HG02884 (cell line): ENCODE results near the gene LRRFIP1.
"Not testable (repeated sequence)": the region's sequence is repeated elsewhere in the genome, so short reads cannot be mapped to it uniquely, and the experiment has no call there.

Experiments used
- ATAC-seq: cut with Tn5 transposase; IDR thresholded peaks from one replicate; pipeline ENCODE4 v1.9.1; 2021; ENCODE audit warnings: mild to moderate bottlenecking, moderate library complexity; ENCODE audit not compliant: unreplicated experiment

LRRFIP1 gene

GRCh38 chr2:237765122-237765521, 137.7 kb downstream of the LRRFIP1 start:
- ATAC-seq = not testable (repeated sequence)

- no peak for ATAC-seq
Measured at GRCh38 chr2:237765875-237766274, 138.5 kb downstream of the LRRFIP1 start.

GRCh38 chr2:237766340-237766739, 139.0 kb downstream of the LRRFIP1 start:
- no peak for ATAC-seq

GRCh38 chr2:237772513-237772912, 145.1 kb downstream of the LRRFIP1 start:
- no peak for ATAC-seq

GRCh38 chr2:237773826-237774225, 146.4 kb downstream of the LRRFIP1 start:
- no peak for ATAC-seq

- no peak for ATAC-seq
Measured at GRCh38 chr2:237774811-237775553, 147.6 kb downstream of the LRRFIP1 start.

- ATAC-seq = no peak
Measured at GRCh38 chr2:237779521-237779920, 152.1 kb downstream of the LRRFIP1 start.

- ATAC-seq = no peak
Measured at GRCh38 chr2:237782181-237782580, 154.8 kb downstream of the LRRFIP1 start.

GRCh38 chr2:237783678-237784077, 156.3 kb downstream of the LRRFIP1 start:
- ATAC-seq = not testable (repeated sequence)

GRCh38 chr2:237786936-237787335, 159.5 kb downstream of the LRRFIP1 start:
- ATAC-seq = no peak

GRCh38 chr2:237790353-237790752, 163.0 kb downstream of the LRRFIP1 start:
- ATAC-seq = no peak

GRCh38 chr2:237791977-237792727, 164.8 kb downstream of the LRRFIP1 start:
- no peak for ATAC-seq

- no peak for ATAC-seq
Measured at GRCh38 chr2:237797253-237797652, 169.9 kb downstream of the LRRFIP1 start.

GRCh38 chr2:237798236-237799059, 171.1 kb downstream of the LRRFIP1 start, which contains the start of gene RBM44:
RBM44 (plus strand) TSS chr2:237798779; CDS start chr2:237813610, 14,831 bp downstream.
- no peak for ATAC-seq

- no peak for ATAC-seq
Measured at GRCh38 chr2:237799060-237799428, 171.7 kb downstream of the LRRFIP1 start.

- ATAC-seq = no peak
Measured at GRCh38 chr2:237801466-237801865, 174.1 kb downstream of the LRRFIP1 start.

GRCh38 chr2:237806334-237806733, 178.9 kb downstream of the LRRFIP1 start:
- ATAC-seq = no peak

GRCh38 chr2:237815637-237816036, 188.2 kb downstream of the LRRFIP1 start:
- no peak for ATAC-seq

- no peak for ATAC-seq
Measured at GRCh38 chr2:237816531-237816930, 189.1 kb downstream of the LRRFIP1 start.

- ATAC-seq = no peak
Measured at GRCh38 chr2:237818066-237818473, 190.7 kb downstream of the LRRFIP1 start.

- ATAC-seq = no peak
Measured at GRCh38 chr2:237819231-237819630, 191.8 kb downstream of the LRRFIP1 start.
